PC-3 (cell line): ENCODE measurements around the gene KIAA1217.

Experiments
- EZH2 ChIP-seq: fragments of 300-600 bp; sonication (generic); IDR thresholded peaks from one replicate; pipeline ENCODE4 v1.6.1; 2017; ENCODE audit warnings: antibody characterized with exemption, mild to moderate bottlenecking, low read length; ENCODE audit not compliant: unreplicated experiment
- EZH2phosphoT487 ChIP-seq: fragments of 300-600 bp; sonication (generic); IDR thresholded peaks from 2 replicates; pipeline ENCODE4 v1.6.1; 2018; ENCODE audit warnings: mild to moderate bottlenecking, antibody characterized with exemption, low read length, borderline replicate concordance
- TF ChIP-seq, protein P1 (sequence below): fragments of 300-600 bp; sonication (generic); conservative IDR thresholded peaks from 2 replicates; pipeline ENCODE4 v1.5.1; 2017; ENCODE audit warnings: antibody characterized with exemption, low read depth, mild to moderate bottlenecking, low read length

DNA sequence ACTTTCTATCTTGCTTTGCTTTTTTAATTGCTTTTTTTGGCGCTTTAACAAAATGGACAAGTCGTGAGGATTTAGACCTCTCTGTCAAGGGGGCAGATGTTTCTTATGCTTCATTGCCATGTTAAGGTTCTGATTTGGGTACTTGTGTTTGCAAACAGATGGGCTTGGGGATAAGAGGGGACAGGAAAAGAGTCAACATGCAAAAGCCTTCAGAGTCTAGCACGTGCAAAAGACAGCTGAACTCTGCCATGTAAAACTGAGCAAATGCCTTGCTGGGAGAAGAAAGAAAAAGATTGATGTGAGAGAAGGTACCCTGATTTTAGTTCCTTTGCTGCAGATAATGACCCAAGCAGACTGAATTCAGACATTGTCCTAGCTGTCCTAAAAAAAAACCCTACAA, 173.1 kb downstream of the KIAA1217 start:
- TF ChIP-seq, protein P1, sequence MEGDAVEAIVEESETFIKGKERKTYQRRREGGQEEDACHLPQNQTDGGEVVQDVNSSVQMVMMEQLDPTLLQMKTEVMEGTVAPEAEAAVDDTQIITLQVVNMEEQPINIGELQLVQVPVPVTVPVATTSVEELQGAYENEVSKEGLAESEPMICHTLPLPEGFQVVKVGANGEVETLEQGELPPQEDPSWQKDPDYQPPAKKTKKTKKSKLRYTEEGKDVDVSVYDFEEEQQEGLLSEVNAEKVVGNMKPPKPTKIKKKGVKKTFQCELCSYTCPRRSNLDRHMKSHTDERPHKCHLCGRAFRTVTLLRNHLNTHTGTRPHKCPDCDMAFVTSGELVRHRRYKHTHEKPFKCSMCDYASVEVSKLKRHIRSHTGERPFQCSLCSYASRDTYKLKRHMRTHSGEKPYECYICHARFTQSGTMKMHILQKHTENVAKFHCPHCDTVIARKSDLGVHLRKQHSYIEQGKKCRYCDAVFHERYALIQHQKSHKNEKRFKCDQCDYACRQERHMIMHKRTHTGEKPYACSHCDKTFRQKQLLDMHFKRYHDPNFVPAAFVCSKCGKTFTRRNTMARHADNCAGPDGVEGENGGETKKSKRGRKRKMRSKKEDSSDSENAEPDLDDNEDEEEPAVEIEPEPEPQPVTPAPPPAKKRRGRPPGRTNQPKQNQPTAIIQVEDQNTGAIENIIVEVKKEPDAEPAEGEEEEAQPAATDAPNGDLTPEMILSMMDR = no peak
- TF ChIP-seq EZH2 (no peak), EZH2phosphoT487 (no peak)
